Karpas-422 (cell line): ENCODE data around the gene TM7SF2. TPM values are rescaled to one million over a fixed set of nuclear protein-coding genes. Genes with fewer than 3 reads are reported as not detected.

Experiments
- DNase-seq: peaks from one replicate; pipeline ENCODE4 v3.0.0-alpha.2; 2015
- H2AFZ ChIP-seq: fragments of 200-600 bp; sonication (generic); 2 replicates; pipeline ENCODE4 v1.6.1; 2014; ENCODE audit warnings: antibody characterized with exemption, low read length, mixed read lengths
- H3K27ac ChIP-seq: fragments of 200-600 bp; sonication (generic); 2 replicates; pipeline ENCODE4 v1.5.1; 2014; ENCODE audit warnings: mild to moderate bottlenecking, low read length, moderate library complexity
- H3K27me3 ChIP-seq: fragments of 200-600 bp; sonication (generic); 2 replicates; pipeline ENCODE4 v1.6.1; 2014; ENCODE audit warnings: low read length, mixed read lengths
- H3K36me3 ChIP-seq: fragments of 200-600 bp; sonication (generic); 2 replicates; pipeline ENCODE4 v1.6.1; 2014; ENCODE audit warnings: low read length, mixed read lengths; ENCODE audit not compliant: insufficient read depth
- H3K4me1 ChIP-seq: fragments of 200-600 bp; sonication (generic); 2 replicates; pipeline ENCODE4 v1.6.1; 2014; ENCODE audit warnings: mild to moderate bottlenecking, low read length, mixed read lengths
- H3K4me2 ChIP-seq: fragments of 200-600 bp; sonication (generic); 2 replicates; pipeline ENCODE4 v1.6.1; 2014; ENCODE audit warnings: low read length, low read depth, mild to moderate bottlenecking; ENCODE audit not compliant: poor library complexity, severe bottlenecking
- H3K4me3 ChIP-seq: fragments of 200-600 bp; sonication (generic); 2 replicates; pipeline ENCODE4 v1.5.1; 2014; ENCODE audit warnings: mild to moderate bottlenecking, antibody characterized with exemption, low read length, mixed read lengths
- H3K79me2 ChIP-seq: fragments of 200-600 bp; sonication (generic); 2 replicates; pipeline ENCODE4 v1.6.1; 2014; ENCODE audit warnings: mild to moderate bottlenecking, low read length, mixed read lengths
- H3K9ac ChIP-seq: fragments of 200-600 bp; sonication (generic); 2 replicates; pipeline ENCODE4 v1.6.0; 2014; ENCODE audit warnings: low read length
- H3K9me2 ChIP-seq: fragments of 200-600 bp; sonication (generic), shearing (Covaris generic); replicated peaks from 2 replicates; pipeline ENCODE4 v1.6.0; 2014; ENCODE audit warnings: mild to moderate bottlenecking, low read length, moderate library complexity; ENCODE audit not compliant: insufficient read depth
- H3K9me3 ChIP-seq: fragments of 300-700, 200-600 bp; sonication (generic); 2 replicates; pipeline ENCODE4 v1.6.1; 2014; ENCODE audit warnings: low read length, mixed read lengths
- H4K20me1 ChIP-seq: fragments of 200-600 bp; sonication (generic); 2 replicates; pipeline ENCODE4 v1.6.1; 2014; ENCODE audit warnings: mild to moderate bottlenecking, antibody characterized with exemption, low read length, low read depth; ENCODE audit not compliant: insufficient read depth
- total RNA-seq: library from RNA; depleted of rRNA; stranded (reverse); fragments of >200 nt; shearing (Covaris generic); gene quantifications from 2 replicates; pipeline ENCODE4 v1.2.3, GENCODE V29; 2014; ENCODE audit warnings: low replicate concordance

TM7SF2 gene
- total RNA-seq, 1 experiment from 2014 or later, result 160 TPM

GRCh38 chr11:65084598-65085375, 26.9 kb upstream of the TM7SF2 start:
- H3K4me3 ChIP-seq, result peak overlapping the region; percentile 77
- H3K9me3 ChIP-seq, result no peaks in the 10 kb centered on the region
- peaks cover 8% of the 10 kb centered on the region; the same call in 1 of the 2 replicates for H3K36me3 ChIP-seq
- peak overlapping the region; percentile 83 for H3K9ac ChIP-seq
- H3K4me1 ChIP-seq, result peaks cover 25% of the 10 kb centered on the region
- peak overlapping the region; percentile 82 for H3K4me2 ChIP-seq
- peaks cover 8% of the 10 kb centered on the region; the same call in 1 of the 2 replicates for H4K20me1 ChIP-seq
- no peak for DNase-seq
- peak overlapping the region; percentile 35 for H3K27ac ChIP-seq
- peaks cover 48% of the 10 kb centered on the region for H3K79me2 ChIP-seq
- H2AFZ ChIP-seq, result no peak overlapping the region
- H3K9me2 ChIP-seq, result no peaks in the 10 kb centered on the region
- H3K27me3 ChIP-seq, result no peaks in the 10 kb centered on the region

DNA sequence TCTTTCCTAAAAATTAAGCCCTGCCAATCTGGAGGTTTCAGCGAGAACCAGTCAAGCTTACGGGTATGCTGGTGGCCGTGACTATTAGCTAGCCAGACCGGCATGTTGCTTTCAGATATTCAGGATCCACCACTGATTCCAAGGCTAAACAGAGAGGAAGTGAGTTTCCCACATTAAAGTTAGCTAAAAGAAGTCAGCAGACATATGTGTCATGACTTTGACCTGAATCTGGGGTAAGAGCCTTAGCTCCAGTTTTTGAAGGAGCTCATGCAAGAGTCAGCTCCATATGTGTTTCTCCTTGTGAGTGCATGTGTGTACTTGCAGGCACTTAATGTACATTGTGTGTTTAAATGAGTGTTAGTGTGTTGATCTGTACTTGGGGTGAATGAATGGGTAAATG, 26.2 kb upstream of the TM7SF2 start:
- peaks cover 8% of the 10 kb centered on the region; the same call in 1 of the 2 replicates for H4K20me1 ChIP-seq
- H3K4me1 ChIP-seq, result peaks cover 25% of the 10 kb centered on the region
- no peak overlapping the region for H2AFZ ChIP-seq
- H3K27ac ChIP-seq, result no peak overlapping the region
- peaks cover 48% of the 10 kb centered on the region for H3K79me2 ChIP-seq
- no peaks in the 10 kb centered on the region for H3K27me3 ChIP-seq
- peaks cover 8% of the 10 kb centered on the region; the same call in 1 of the 2 replicates for H3K36me3 ChIP-seq
- H3K9me3 ChIP-seq, result no peaks in the 10 kb centered on the region
- peak overlapping the region; percentile 82 for H3K4me2 ChIP-seq
- DNase-seq, result no peak
- H3K4me3 ChIP-seq, result peak overlapping the region; percentile 77
- H3K9ac ChIP-seq, result peak overlapping the region; percentile 83
- no peaks in the 10 kb centered on the region for H3K9me2 ChIP-seq

- Histone ChIP-seq H3K9ac (no peak overlapping the region), H3K36me3 (peaks cover 8% of the 10 kb centered on the region; the same call in 1 of the 2 replicates), H3K4me3 (no peak overlapping the region), H3K4me1 (peaks cover 23% of the 10 kb centered on the region), H2AFZ (no peak overlapping the region), H3K27ac (no peak overlapping the region), H3K9me2 (no peaks in the 10 kb centered on the region), H3K79me2 (peaks cover 38% of the 10 kb centered on the region), H3K27me3 (no peaks in the 10 kb centered on the region), H3K4me2 (no peak overlapping the region), H4K20me1 (peaks cover 8% of the 10 kb centered on the region; the same call in 1 of the 2 replicates), H3K9me3 (no peaks in the 10 kb centered on the region)
- no peak for DNase-seq
Observed at GRCh38 chr11:65086809-65087208, 24.9 kb upstream of the TM7SF2 start.

DNA sequence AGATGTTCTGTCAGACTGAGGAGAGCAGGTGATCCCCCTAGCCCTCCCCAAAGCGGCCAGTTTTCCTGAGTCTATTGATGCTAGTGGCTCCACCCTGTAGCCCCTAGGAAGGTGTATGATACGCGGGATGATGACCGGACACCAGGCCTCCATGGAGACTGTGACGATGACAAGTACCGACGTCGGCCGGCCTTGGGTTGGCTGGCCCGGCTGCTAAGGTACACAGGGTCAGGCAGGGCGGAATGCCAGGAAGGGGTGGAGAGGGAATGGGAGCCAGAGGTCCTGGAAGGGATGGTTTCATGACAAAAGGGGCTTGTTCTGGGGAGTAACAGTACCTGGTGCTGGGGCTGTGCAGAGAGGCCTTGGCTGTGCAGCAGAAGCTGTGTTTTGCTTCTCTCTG, 24.5 kb upstream of the TM7SF2 start:
- no peak overlapping the region for H3K4me3 ChIP-seq
- DNase-seq, result no peak

DNA sequence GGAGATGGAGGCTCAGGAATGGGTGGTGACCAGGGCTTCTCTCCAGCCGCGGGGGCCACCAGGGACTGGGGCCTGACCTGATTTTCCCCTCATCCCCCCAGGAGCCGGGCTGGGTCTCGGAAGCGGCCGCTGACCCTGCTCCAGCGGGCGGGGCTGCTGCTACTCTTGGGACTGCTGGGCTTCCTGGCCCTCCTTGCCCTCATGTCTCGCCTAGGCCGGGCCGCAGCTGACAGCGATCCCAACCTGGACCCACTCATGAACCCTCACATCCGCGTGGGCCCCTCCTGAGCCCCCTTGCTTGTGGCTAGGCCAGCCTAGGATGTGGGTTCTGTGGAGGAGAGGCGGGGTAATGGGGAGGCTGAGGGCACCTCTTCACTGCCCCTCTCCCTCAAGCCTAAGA, 23.8 kb upstream of the TM7SF2 start:
- no peak for DNase-seq
- Histone ChIP-seq H3K27me3 (no peaks in the 10 kb centered on the region), H3K36me3 (peaks cover 8% of the 10 kb centered on the region; the same call in 1 of the 2 replicates), H3K4me3 (no peak overlapping the region), H3K79me2 (peaks cover 29% of the 10 kb centered on the region), H3K9ac (no peak overlapping the region), H3K9me3 (no peaks in the 10 kb centered on the region), H3K9me2 (no peaks in the 10 kb centered on the region), H3K27ac (no peak overlapping the region), H2AFZ (no peak overlapping the region), H4K20me1 (peaks cover 8% of the 10 kb centered on the region; the same call in 1 of the 2 replicates), H3K4me2 (no peak overlapping the region), H3K4me1 (peaks cover 14% of the 10 kb centered on the region)

More for the DNA sequence above, 24.5 kb upstream of the TM7SF2 start:
- Histone ChIP-seq H3K36me3 (peaks cover 8% of the 10 kb centered on the region; the same call in 1 of the 2 replicates), H4K20me1 (peaks cover 8% of the 10 kb centered on the region; the same call in 1 of the 2 replicates), H2AFZ (no peak overlapping the region), H3K9ac (no peak overlapping the region), H3K9me2 (no peaks in the 10 kb centered on the region), H3K79me2 (peaks cover 34% of the 10 kb centered on the region), H3K27me3 (no peaks in the 10 kb centered on the region), H3K4me1 (peaks cover 19% of the 10 kb centered on the region), H3K9me3 (no peaks in the 10 kb centered on the region), H3K4me2 (no peak overlapping the region), H3K27ac (no peak overlapping the region)

DNA sequence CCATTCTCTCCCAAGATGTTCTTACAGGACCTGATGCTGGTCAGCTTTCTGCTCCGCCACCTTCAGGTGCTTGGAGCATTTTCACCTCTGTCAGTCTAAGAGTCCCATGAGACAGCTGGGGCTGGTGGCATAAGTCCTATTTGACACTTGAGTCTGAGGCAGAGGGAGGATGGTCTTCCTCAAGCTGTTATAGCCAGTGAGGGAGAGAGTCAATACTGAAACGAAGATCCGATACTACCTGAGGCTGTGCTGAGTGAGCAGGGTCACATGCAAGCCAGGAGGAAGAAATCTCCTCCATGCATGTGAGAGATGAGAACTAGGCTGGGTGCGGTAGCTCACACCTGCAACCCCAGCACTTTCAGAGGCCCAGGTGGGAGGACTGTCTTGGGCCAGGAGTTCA, 22.1 kb upstream of the TM7SF2 start:
- Histone ChIP-seq H4K20me1 (peaks cover 6% of the 10 kb centered on the region; the same call in 1 of the 2 replicates), H3K4me3 (no peak overlapping the region), H3K4me1 (peaks cover 10% of the 10 kb centered on the region), H3K9me2 (no peaks in the 10 kb centered on the region), H3K27ac (no peak overlapping the region), H3K4me2 (no peak overlapping the region), H2AFZ (no peak overlapping the region), H3K79me2 (peaks cover 15% of the 10 kb centered on the region), H3K27me3 (no peaks in the 10 kb centered on the region), H3K9me3 (no peaks in the 10 kb centered on the region), H3K36me3 (peaks cover 8% of the 10 kb centered on the region; the same call in 1 of the 2 replicates), H3K9ac (no peak overlapping the region)
- no peak for DNase-seq

DNA sequence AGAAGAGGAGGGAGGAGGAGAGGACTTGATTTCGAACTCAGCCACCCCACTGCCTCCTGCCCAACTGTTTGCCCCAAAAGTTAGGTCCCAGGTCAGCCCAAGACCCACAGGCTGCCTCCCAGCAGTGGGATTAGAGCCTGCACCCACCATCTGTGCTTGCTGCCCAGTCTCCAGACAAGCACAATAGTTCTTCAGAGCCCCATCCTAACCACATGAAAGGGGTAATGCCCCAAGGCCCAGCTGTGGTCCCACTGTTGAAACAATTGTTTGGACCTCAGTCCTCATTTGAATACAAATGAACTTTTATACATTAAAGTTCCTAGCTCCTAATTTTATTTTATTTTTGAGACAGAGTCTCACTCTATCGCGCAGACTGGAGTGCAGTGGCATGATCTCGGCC, 21.0 kb upstream of the TM7SF2 start:
- H3K9ac ChIP-seq, result no peak overlapping the region
- H3K4me3 ChIP-seq, result no peak overlapping the region
- no peak overlapping the region for H2AFZ ChIP-seq
- peaks cover 4% of the 10 kb centered on the region; the same call in 1 of the 2 replicates for H3K36me3 ChIP-seq
- H3K27me3 ChIP-seq, result no peaks in the 10 kb centered on the region
- H3K4me2 ChIP-seq, result no peak overlapping the region
- H3K79me2 ChIP-seq, result peaks cover 5% of the 10 kb centered on the region
- H3K27ac ChIP-seq, result no peak overlapping the region
- H3K9me2 ChIP-seq, result no peaks in the 10 kb centered on the region
- no peaks in the 10 kb centered on the region for H3K9me3 ChIP-seq
- H3K4me1 ChIP-seq, result peaks cover 1% of the 10 kb centered on the region
- no peak for DNase-seq
- no peaks in the 10 kb centered on the region for H4K20me1 ChIP-seq

GRCh38 chr11:65095427-65095826, 16.2 kb upstream of the TM7SF2 start:
- peak overlapping the region; percentile 33; the same call in 1 of the 2 replicates for H2AFZ ChIP-seq

More at GRCh38 chr11:65095427-65095826, 16.2 kb upstream of the TM7SF2 start:
- H3K36me3 ChIP-seq, result peaks cover 7% of the 10 kb centered on the region; the same call in 1 of the 2 replicates
- H3K27ac ChIP-seq, result no peak overlapping the region
- peak overlapping the region; percentile 86 for H3K9ac ChIP-seq
- H3K9me2 ChIP-seq, result no peaks in the 10 kb centered on the region
- no peaks in the 10 kb centered on the region for H4K20me1 ChIP-seq
- no peaks in the 10 kb centered on the region for H3K9me3 ChIP-seq
- no peak for DNase-seq
- no peaks in the 10 kb centered on the region for H3K27me3 ChIP-seq
- H3K79me2 ChIP-seq, result peaks cover 33% of the 10 kb centered on the region
- H3K4me1 ChIP-seq, result peaks cover 13% of the 10 kb centered on the region
- H3K4me3 ChIP-seq, result peak overlapping the region; percentile 79
- H3K4me2 ChIP-seq, result peak overlapping the region; percentile 89
